KMS-11 (cell line): Measurements from ENCODE around the gene FEM1B.

Experiments
- H2AFZ ChIP-seq: fragments of 200-600 bp; sonication (generic); 2 replicates; pipeline ENCODE4 v1.6.1; 2016; ENCODE audit warnings: antibody characterized with exemption, mixed run types, low read depth
- H3K27ac ChIP-seq: fragments of 200-600 bp; sonication (generic); 2 replicates; pipeline ENCODE4 v1.6.1; 2016; ENCODE audit warnings: mild to moderate bottlenecking, mixed run types
- H3K27me3 ChIP-seq: fragments of 200-600 bp; sonication (generic); 2 replicates; pipeline ENCODE4 v1.6.1; 2017; ENCODE audit warnings: mild to moderate bottlenecking, low read depth, mixed run types, moderate library complexity; ENCODE audit not compliant: insufficient read depth
- H3K36me3 ChIP-seq: fragments of 200-600 bp; sonication (generic); 2 replicates; pipeline ENCODE4 v1.6.1; 2017; ENCODE audit warnings: mild to moderate bottlenecking, mixed run types; ENCODE audit not compliant: insufficient read depth
- H3K4me1 ChIP-seq: fragments of 200-600 bp; sonication (generic); 2 replicates; pipeline ENCODE4 v1.6.1; 2016; ENCODE audit warnings: mild to moderate bottlenecking, low read depth, mixed run types; ENCODE audit not compliant: poor library complexity, severe bottlenecking
- H3K4me2 ChIP-seq: fragments of 200-600 bp; sonication (generic); 2 replicates; pipeline ENCODE4 v1.7.0; 2016; ENCODE audit warnings: mild to moderate bottlenecking, mixed run types
- H3K4me3 ChIP-seq: fragments of 200-600 bp; sonication (generic); IDR thresholded peaks from 2 replicates; pipeline ENCODE4 v1.6.1; 2017; ENCODE audit warnings: low read depth, low read length, mixed read lengths; ENCODE audit not compliant: insufficient read depth
- H3K79me2 ChIP-seq: fragments of 200-600 bp; sonication (generic); 2 replicates; pipeline ENCODE4 v1.6.1; 2016; ENCODE audit warnings: low read depth, mixed run types; ENCODE audit not compliant: insufficient read depth
- H3K9ac ChIP-seq: fragments of 200-600 bp; sonication (generic); 2 replicates; pipeline ENCODE4 v1.6.1; 2016; ENCODE audit warnings: mild to moderate bottlenecking, mixed run types
- H4K20me1 ChIP-seq: fragments of 200-600 bp; sonication (generic); 2 replicates; pipeline ENCODE4 v1.6.1; 2016; ENCODE audit warnings: mild to moderate bottlenecking, mixed run types; ENCODE audit not compliant: insufficient read depth
- TF ChIP-seq, protein P1 (sequence below): fragments of 200-600 bp; sonication (generic); conservative IDR thresholded peaks from 2 replicates; pipeline ENCODE4 v1.6.1; 2017; ENCODE audit warnings: low read depth, mild to moderate bottlenecking, antibody characterized with exemption, low read length, moderate library complexity, mixed read lengths

The FEM1B gene

DNA sequence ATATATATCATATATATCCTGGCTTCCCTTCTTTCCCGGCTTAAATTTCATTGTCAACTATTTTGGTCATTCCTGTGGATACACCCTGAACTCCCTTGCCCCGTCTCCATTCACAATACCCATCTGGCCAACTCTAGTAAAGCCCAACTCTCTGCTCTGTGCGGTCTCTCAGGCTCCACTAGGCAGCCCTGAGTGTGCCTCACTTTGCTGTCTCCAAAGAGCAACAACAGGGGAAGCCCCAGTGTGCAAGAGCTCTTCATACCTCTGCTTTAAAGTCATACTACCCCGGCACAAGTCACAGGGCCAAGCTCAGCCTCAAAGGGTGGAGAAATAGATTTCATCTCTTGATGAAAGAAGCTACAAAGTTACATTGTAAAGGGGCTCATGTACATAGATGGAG lies 18.9 kb upstream of the FEM1B start:
- no peak overlapping the region for H3K27ac ChIP-seq
- H3K4me3 ChIP-seq: no peak overlapping the region
- H3K4me2 ChIP-seq: no peak overlapping the region
- no peak overlapping the region for H2AFZ ChIP-seq
- TF ChIP-seq, protein P1, sequence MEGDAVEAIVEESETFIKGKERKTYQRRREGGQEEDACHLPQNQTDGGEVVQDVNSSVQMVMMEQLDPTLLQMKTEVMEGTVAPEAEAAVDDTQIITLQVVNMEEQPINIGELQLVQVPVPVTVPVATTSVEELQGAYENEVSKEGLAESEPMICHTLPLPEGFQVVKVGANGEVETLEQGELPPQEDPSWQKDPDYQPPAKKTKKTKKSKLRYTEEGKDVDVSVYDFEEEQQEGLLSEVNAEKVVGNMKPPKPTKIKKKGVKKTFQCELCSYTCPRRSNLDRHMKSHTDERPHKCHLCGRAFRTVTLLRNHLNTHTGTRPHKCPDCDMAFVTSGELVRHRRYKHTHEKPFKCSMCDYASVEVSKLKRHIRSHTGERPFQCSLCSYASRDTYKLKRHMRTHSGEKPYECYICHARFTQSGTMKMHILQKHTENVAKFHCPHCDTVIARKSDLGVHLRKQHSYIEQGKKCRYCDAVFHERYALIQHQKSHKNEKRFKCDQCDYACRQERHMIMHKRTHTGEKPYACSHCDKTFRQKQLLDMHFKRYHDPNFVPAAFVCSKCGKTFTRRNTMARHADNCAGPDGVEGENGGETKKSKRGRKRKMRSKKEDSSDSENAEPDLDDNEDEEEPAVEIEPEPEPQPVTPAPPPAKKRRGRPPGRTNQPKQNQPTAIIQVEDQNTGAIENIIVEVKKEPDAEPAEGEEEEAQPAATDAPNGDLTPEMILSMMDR: no peak
- no peaks in the 10 kb centered on the region for H4K20me1 ChIP-seq
- no peak overlapping the region for H3K9ac ChIP-seq
- no peaks in the 10 kb centered on the region for H3K4me1 ChIP-seq
- no peaks in the 10 kb centered on the region for H3K79me2 ChIP-seq
- no peaks in the 10 kb centered on the region for H3K36me3 ChIP-seq
- no peaks in the 10 kb centered on the region for H3K27me3 ChIP-seq

- no peaks in the 10 kb centered on the region for H3K79me2 ChIP-seq
- no peaks in the 10 kb centered on the region for H3K36me3 ChIP-seq
- no peaks in the 10 kb centered on the region for H3K4me1 ChIP-seq
- H3K27ac ChIP-seq: no peak overlapping the region
- H3K27me3 ChIP-seq: no peaks in the 10 kb centered on the region
- TF ChIP-seq, protein P1: no peak
- H2AFZ ChIP-seq: no peak overlapping the region
- no peak overlapping the region for H3K4me3 ChIP-seq
- H4K20me1 ChIP-seq: no peaks in the 10 kb centered on the region
- no peak overlapping the region for H3K9ac ChIP-seq
- no peak overlapping the region for H3K4me2 ChIP-seq
These were observed 17.7 kb upstream of the FEM1B start for GRCh38 chr15:68259883-68260282.

GRCh38 chr15:68261241-68261640 lies 16.3 kb upstream of the FEM1B start:
- Histone ChIP-seq H3K27me3 (no peaks in the 10 kb centered on the region), H4K20me1 (no peaks in the 10 kb centered on the region)

DNA sequence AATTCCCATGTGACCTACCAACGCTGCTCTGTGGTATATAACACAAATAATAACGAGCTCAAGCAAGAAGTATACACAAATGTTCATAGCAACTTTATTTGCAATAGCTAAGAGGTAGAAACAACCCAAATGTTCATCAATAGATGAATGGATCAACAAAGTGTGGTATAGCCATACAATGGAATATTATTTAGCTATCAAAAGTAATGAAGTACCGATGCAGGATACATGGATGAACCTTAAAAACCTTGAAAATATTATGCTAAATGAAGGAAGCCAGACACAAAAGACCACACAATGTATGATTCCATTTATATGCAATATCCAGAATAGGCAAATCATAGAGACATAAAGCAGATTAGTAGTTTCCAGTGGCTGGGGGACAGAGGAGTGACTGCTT lies 15.6 kb upstream of the FEM1B start:
- H3K4me3 ChIP-seq: no peak overlapping the region
- no peak overlapping the region for H3K9ac ChIP-seq
- no peaks in the 10 kb centered on the region; the same call in 1 of the 2 replicates for H3K36me3 ChIP-seq
- no peaks in the 10 kb centered on the region for H3K27me3 ChIP-seq
- H2AFZ ChIP-seq: no peak overlapping the region
- no peaks in the 10 kb centered on the region for H3K79me2 ChIP-seq
- no peak overlapping the region for H3K4me2 ChIP-seq
- TF ChIP-seq, protein P1: no peak
- no peak overlapping the region for H3K27ac ChIP-seq
- no peaks in the 10 kb centered on the region for H4K20me1 ChIP-seq
- H3K4me1 ChIP-seq: no peaks in the 10 kb centered on the region

More at GRCh38 chr15:68261241-68261640, 16.3 kb upstream of the FEM1B start:
- no peak overlapping the region for H2AFZ ChIP-seq
- H3K27ac ChIP-seq: no peak overlapping the region
- no peak overlapping the region for H3K4me2 ChIP-seq
- TF ChIP-seq, protein P1: no peak
- no peaks in the 10 kb centered on the region for H3K36me3 ChIP-seq
- no peaks in the 10 kb centered on the region for H3K4me1 ChIP-seq
- H3K79me2 ChIP-seq: no peaks in the 10 kb centered on the region
- H3K4me3 ChIP-seq: no peak overlapping the region
- no peak overlapping the region for H3K9ac ChIP-seq
